IMR-90 (cell line): ENCODE data around the gene CACNA1I. TPM values are rescaled to one million over a fixed set of nuclear protein-coding genes. Genes with fewer than 3 reads are reported as not detected.

Experiments
- ATAC-seq: fragments of 200-7000 bp; cut with Tn5 transposase; 2 replicates; pipeline ENCODE4 v1.9.1; 2020; ENCODE audit warnings: low read depth, mild to moderate bottlenecking, moderate library complexity
- BruUV-seq: library from RNA; stranded (reverse); fragments of 400-500 nt; replicated peaks from 2 replicates; lab custom pipeline; 2021; lab: Mats Ljungman, UMichigan
- CTCF ChIA-PET: fragments of 300-600 bp; formaldehyde crosslinking; extraction: SDS; loops from one replicate; lab custom pipeline; 2021; ENCODE audit warnings: antibody characterized with exemption; lab: Yijun Ruan, JAX
- POLR2A ChIA-PET: fragments of 300-600 bp; sonication (Branson Sonifier 250); formaldehyde crosslinking; loops from one replicate; lab custom pipeline; 2022; ENCODE audit warnings: antibody characterized with exemption; ENCODE audit not compliant: unreplicated experiment; lab: Charles Lee
- DNase-seq: peaks from one replicate; pipeline ENCODE4 v3.0.0; 2013
- H2AFZ ChIP-seq: replicated peaks from 2 replicates; pipeline ENCODE3; 2013; ENCODE audit warnings: low read length, mild to moderate bottlenecking; ENCODE audit not compliant: poor library complexity
- H2AK5ac ChIP-seq: 2 replicates; pipeline ENCODE4 v1.6.1; 2013; ENCODE audit warnings: low read depth, low read length, inconsistent platforms
- H2AK9ac ChIP-seq: replicated peaks from 2 replicates; pipeline ENCODE3; 2013; ENCODE audit warnings: mild to moderate bottlenecking, low read depth, low read length, moderate library complexity; ENCODE audit not compliant: poor library complexity
- H2BK120ac ChIP-seq: 2 replicates; pipeline ENCODE4 v1.6.1; 2013; ENCODE audit warnings: low read depth, low read length, inconsistent platforms
- H2BK15ac ChIP-seq: 3 replicates; pipeline ENCODE4 v1.6.1; 2013; ENCODE audit warnings: low read depth, low read length, inconsistent platforms
- H2BK20ac ChIP-seq: 2 replicates; pipeline ENCODE4 v1.6.1; 2013; ENCODE audit warnings: low read depth, mild to moderate bottlenecking, inconsistent platforms, low read length, moderate library complexity
- H2BK5ac ChIP-seq: 2 replicates; pipeline ENCODE4 v1.6.1; 2013; ENCODE audit warnings: mild to moderate bottlenecking, low read depth, low read length, inconsistent platforms; ENCODE audit not compliant: poor library complexity, severe bottlenecking
- H3K14ac ChIP-seq: replicated peaks from 2 replicates; pipeline ENCODE4 v1.6.1; 2013; ENCODE audit warnings: low read depth, low read length, inconsistent platforms
- H3K18ac ChIP-seq: 2 replicates; pipeline ENCODE4 v1.6.1; 2013; ENCODE audit warnings: low read depth, low read length, control low read depth
- H3K23ac ChIP-seq: 2 replicates; pipeline ENCODE4 v1.6.1; 2013; ENCODE audit warnings: low read depth, low read length, inconsistent platforms
- H3K27ac ChIP-seq: 2 replicates; pipeline ENCODE4 v1.5.1; 2013; ENCODE audit warnings: mild to moderate bottlenecking, control low read depth, low read length; ENCODE audit not compliant: insufficient read depth
- H3K27me3 ChIP-seq: 2 replicates; pipeline ENCODE4 v1.6.1; 2013; ENCODE audit warnings: low read length; ENCODE audit not compliant: control insufficient read depth, insufficient read depth
- H3K36me3 ChIP-seq: 2 replicates; pipeline ENCODE4 v1.6.1; 2013; ENCODE audit warnings: low read length, mixed read lengths; ENCODE audit not compliant: control insufficient read depth, insufficient read depth
- H3K4ac ChIP-seq: 2 replicates; pipeline ENCODE4 v1.6.1; 2013; ENCODE audit warnings: low read depth, low read length, inconsistent platforms
- H3K4me1 ChIP-seq: 2 replicates; pipeline ENCODE4 v1.6.1; 2013; ENCODE audit warnings: low read length, mixed read lengths; ENCODE audit not compliant: control insufficient read depth, insufficient read depth
- H3K4me2 ChIP-seq: 2 replicates; pipeline ENCODE4 v1.6.1; 2013; ENCODE audit warnings: low read depth, mild to moderate bottlenecking, control low read depth, low read length, moderate library complexity
- H3K4me3 ChIP-seq: 2 replicates; pipeline ENCODE4 v1.5.1; 2013; ENCODE audit warnings: low read depth, mild to moderate bottlenecking, control low read depth, low read length, moderate library complexity; ENCODE audit not compliant: insufficient read depth
- H3K56ac ChIP-seq: 2 replicates; pipeline ENCODE4 v1.6.1; 2013; ENCODE audit warnings: low read length, inconsistent platforms; ENCODE audit not compliant: insufficient read depth; ENCODE audit errors: extremely low read depth
- H3K79me1 ChIP-seq, 2 experiments: 2 replicates each; pipeline ENCODE4 v1.6.1; 2013; ENCODE audit warnings: low read length in 2 of 2, inconsistent platforms in 1 of 2, low read depth in 1 of 2
- H3K9ac ChIP-seq: 2 replicates; pipeline ENCODE4 v1.6.1; 2013; ENCODE audit warnings: low read depth, low read length, control low read depth
- H3K9me1 ChIP-seq: 2 replicates; pipeline ENCODE4 v1.6.1; 2013; ENCODE audit warnings: low read length, inconsistent platforms; ENCODE audit not compliant: insufficient read depth
- H3K9me3 ChIP-seq: 2 replicates; pipeline ENCODE4 v1.6.1; 2013; ENCODE audit warnings: low read length; ENCODE audit not compliant: control insufficient read depth, insufficient read depth
- H4K20me1 ChIP-seq: 2 replicates; pipeline ENCODE4 v1.6.1; 2013; ENCODE audit warnings: low read length, inconsistent platforms; ENCODE audit not compliant: insufficient read depth
- H4K5ac ChIP-seq: 2 replicates; pipeline ENCODE4 v1.6.1; 2013; ENCODE audit warnings: mild to moderate bottlenecking, low read depth, low read length, control low read depth
- H4K8ac ChIP-seq, 2 experiments: 2 replicates each; pipeline ENCODE4 v1.6.1; 2013; ENCODE audit warnings: low read depth in 2 of 2, low read length in 2 of 2, control low read depth in 1 of 2, inconsistent platforms in 1 of 2
- H4K91ac ChIP-seq: 2 replicates; pipeline ENCODE4 v1.6.1; 2013; ENCODE audit warnings: low read depth, low read length, inconsistent platforms; ENCODE audit not compliant: insufficient read depth
- BHLHE40 ChIP-seq: fragments of 150-350 bp; IDR thresholded peaks from 2 replicates; pipeline ENCODE4 v1.6.1; 2016; ENCODE audit warnings: mild to moderate bottlenecking, low read depth, low read length
- FOS ChIP-seq: fragments of 150-350 bp; IDR thresholded peaks from 2 replicates; pipeline ENCODE4 v1.6.1; 2016; ENCODE audit warnings: low read depth, low read length
- MAFK ChIP-seq: IDR thresholded peaks from 2 replicates; pipeline ENCODE4 v1.6.1; 2012; ENCODE audit warnings: low read depth, low read length, improper control_type of control experiment
- MAZ ChIP-seq: IDR thresholded peaks from 2 replicates; pipeline ENCODE4 v1.6.1; 2012; ENCODE audit warnings: low read depth, mild to moderate bottlenecking, low read length, improper control_type of control experiment, moderate library complexity, borderline replicate concordance
- MXI1 ChIP-seq: IDR thresholded peaks from 2 replicates; pipeline ENCODE4 v1.6.1; 2012; ENCODE audit warnings: low read depth, mild to moderate bottlenecking, low read length, moderate library complexity, borderline replicate concordance
- NFE2L2 ChIP-seq: fragments of 150-350 bp; IDR thresholded peaks from 2 replicates; pipeline ENCODE4 v1.6.1; 2016; ENCODE audit warnings: low read depth, mild to moderate bottlenecking, low read length
- RAD21 ChIP-seq: IDR thresholded peaks from 2 replicates; pipeline ENCODE4 v1.6.1; 2012; ENCODE audit warnings: low read length, improper control_type of control experiment
- RCOR1 ChIP-seq: IDR thresholded peaks from 2 replicates; pipeline ENCODE4 v1.6.1; 2012; ENCODE audit warnings: mild to moderate bottlenecking, low read length, improper control_type of control experiment; ENCODE audit not compliant: insufficient replicate concordance
- RFX5 ChIP-seq: IDR thresholded peaks from 2 replicates; pipeline ENCODE4 v1.8.0; 2012; ENCODE audit warnings: low read depth, mild to moderate bottlenecking, low read length, moderate library complexity
- WGBS, 2 experiments: methylation state at CpG; one replicate each; pipeline versions ENCODE4 v1.1.5 to v1.1.7; 2013; ENCODE audit warnings: missing lambda C conversion rate in 2 of 2; ENCODE audit not compliant: insufficient read length in 1 of 2; ENCODE audit errors: extremely low coverage in 2 of 2; 5-methylcytosine and 5-hydroxymethylcytosine counted together
- dilution Hi-C: fragments of 300-500 bp; cut with HindIII; formaldehyde crosslinking; loops from one replicate; pipeline ENCODE4 v1.14.3; 2018; ENCODE audit warnings: low sequenced_read_pairs; ENCODE audit not compliant: unreplicated experiment
- in situ Hi-C: fragments of 300-500 bp; cut with MboI; formaldehyde crosslinking; loops from 3 replicates; pipeline ENCODE4 v1.14.3; 2019; ENCODE audit warnings: low sequenced_read_pairs, inconsistent platforms, mixed read lengths
- intact Hi-C: fragments of 100-400 bp; cut with micrococcal nuclease; formaldehyde crosslinking; loops from 2 replicates; pipeline ENCODE4 v1.10.0; 2022
- polyA plus RNA-seq, 3 experiments: library from polyadenylated mRNA; depleted of rRNA; stranded (reverse); fragments of >200 nt; gene quantifications; 2 replicates each; pipeline ENCODE4 v1.2.3, GENCODE V29; 2012; ENCODE audit warnings: low replicate concordance in 1 of 3
- total RNA-seq: library from RNA; depleted of rRNA; stranded (reverse); fragments of >200 nt; gene quantifications from 2 replicates; pipeline ENCODE4 v1.2.3, GENCODE V29; 2012
- TF ChIP-seq, protein P1 (sequence below): fragments of 150-350 bp; IDR thresholded peaks from 2 replicates; pipeline ENCODE4 v1.6.1; 2017; ENCODE audit warnings: mild to moderate bottlenecking, antibody characterized with exemption, low read length, low read depth
- TF ChIP-seq, protein P2 (sequence below): fragments of 150-350 bp; IDR thresholded peaks from 2 replicates; pipeline ENCODE4 v1.6.1; 2016; ENCODE audit warnings: low read depth, mild to moderate bottlenecking, low read length, moderate library complexity, borderline replicate concordance
- TF ChIP-seq, protein P3 (sequence below): conservative IDR thresholded peaks from 2 replicates; pipeline ENCODE4 v1.5.1; 2012; ENCODE audit warnings: mild to moderate bottlenecking, low read depth, low read length, improper control_type of control experiment

Gene CACNA1I
- total and polyA plus RNA-seq, 2 of the 4 experiments (the other 2 are of a cell fraction): under 0.01 to 0.02 TPM

DNA sequence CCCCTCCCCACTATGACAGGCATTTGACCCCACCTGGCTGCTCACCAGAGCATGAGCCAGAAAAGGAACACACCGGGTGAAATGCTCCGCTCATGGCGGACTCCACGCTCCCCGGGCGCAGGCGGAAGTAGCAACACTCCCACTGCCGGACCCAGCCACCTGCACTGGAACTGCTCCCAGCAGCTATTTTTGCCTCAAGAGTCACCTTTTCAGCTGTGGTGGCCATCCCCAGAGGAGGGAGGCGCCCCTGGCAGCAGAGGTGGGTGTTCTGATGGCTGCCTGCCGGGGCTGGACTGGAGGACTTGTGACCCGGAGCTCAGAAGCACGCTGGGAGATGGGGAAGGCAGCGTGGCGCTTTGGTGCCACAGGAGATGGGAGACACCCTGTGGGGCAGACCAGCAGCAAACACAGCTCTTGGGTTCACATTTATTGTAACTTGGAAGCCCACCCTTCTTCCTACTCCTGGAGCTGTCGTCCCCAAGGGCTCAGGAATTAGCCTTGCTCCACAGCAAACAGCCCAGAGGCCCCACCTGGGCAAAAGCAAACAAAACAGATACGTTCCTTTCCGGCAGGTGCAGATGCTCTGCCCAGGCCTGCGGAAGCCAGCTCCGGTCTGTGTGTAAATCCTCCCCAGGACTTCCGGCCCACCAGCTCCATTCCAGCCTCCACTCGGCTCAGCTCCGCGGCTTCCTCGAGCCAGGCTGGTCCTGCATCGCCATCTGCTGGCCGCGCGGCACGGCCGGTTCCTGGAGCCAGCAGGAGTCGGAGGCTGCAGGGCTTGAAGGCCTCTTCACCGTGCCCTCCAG lies 41.7 kb upstream of the CACNA1I start:
- H3K4ac ChIP-seq: no peak overlapping the region
- H2AK9ac ChIP-seq: peak overlapping the region; percentile 73
- BruUV-seq: TSS peak; percentile 33
- H3K23ac ChIP-seq: no peak overlapping the region
- H3K4me2 ChIP-seq: no peak overlapping the region; the same call in 1 of the 2 replicates
- peaks cover 19% of the 10 kb centered on the region for H3K36me3 ChIP-seq
- intact Hi-C loops (loop anchor here (10.0 kb wide), 1 partner anchor 124 kb away; no protein-coding TSS in a partner anchor), in situ Hi-C loops (loop anchor here (10.0 kb wide), 1 partner anchor 214 kb away; the partner anchor contains the start of gene RPL3), dilution Hi-C loops (no loop called here)
- no peak overlapping the region for H3K56ac ChIP-seq
- no peak overlapping the region for H3K9ac ChIP-seq
- H3K79me1 ChIP-seq: peaks cover 23 to 77% of the 10 kb centered on the region in 2 experiments
- peak overlapping the region; percentile 83 for H2AFZ ChIP-seq
- no peak overlapping the region for H2BK120ac ChIP-seq
- H3K27ac ChIP-seq: no peak overlapping the region
- H3K4me3 ChIP-seq: no peak overlapping the region
- H4K20me1 ChIP-seq: peaks cover 69% of the 10 kb centered on the region
- no peak overlapping the region for H4K91ac ChIP-seq
- H2BK20ac ChIP-seq: no peak overlapping the region
- no peak overlapping the region for H2BK5ac ChIP-seq
- H3K9me3 ChIP-seq: no peaks in the 10 kb centered on the region
- peaks cover 2% of the 10 kb centered on the region; the same call in 1 of the 2 replicates for H3K9me1 ChIP-seq
- CTCF ChIA-PET: interaction anchor here (0.6 to 1.7 kb wide), 10 partner anchors 35 to 515 kb away, joined by 3 to 14 read pairs (median 4); no protein-coding TSS in a partner anchor
- peak; percentile 51 for ATAC-seq
- peak; percentile 92 for DNase-seq
- H2AK5ac ChIP-seq: no peak overlapping the region
- 9% methylated on average over 15 of the region's 32 CpGs; no CpG with 5 or more reads in 1 of the 2 experiments for WGBS, 2 experiments
- H3K4me1 ChIP-seq: peaks cover 4% of the 10 kb centered on the region; the same call in 1 of the 2 replicates
- no peak overlapping the region for H4K5ac ChIP-seq
- H3K18ac ChIP-seq: no peak overlapping the region
- H4K8ac ChIP-seq: no peak overlapping the region
- no peaks in the 10 kb centered on the region for H3K27me3 ChIP-seq
- no peak overlapping the region for H2BK15ac ChIP-seq
- POLR2A ChIA-PET: interaction anchor here (0.6 to 1.4 kb wide), 4 partner anchors 9 to 213 kb away, joined by 3 to 4 read pairs (median 4); partner anchors contain the start of gene ATF4
- no peak overlapping the region for H3K14ac ChIP-seq
- TF ChIP-seq, protein P1, sequence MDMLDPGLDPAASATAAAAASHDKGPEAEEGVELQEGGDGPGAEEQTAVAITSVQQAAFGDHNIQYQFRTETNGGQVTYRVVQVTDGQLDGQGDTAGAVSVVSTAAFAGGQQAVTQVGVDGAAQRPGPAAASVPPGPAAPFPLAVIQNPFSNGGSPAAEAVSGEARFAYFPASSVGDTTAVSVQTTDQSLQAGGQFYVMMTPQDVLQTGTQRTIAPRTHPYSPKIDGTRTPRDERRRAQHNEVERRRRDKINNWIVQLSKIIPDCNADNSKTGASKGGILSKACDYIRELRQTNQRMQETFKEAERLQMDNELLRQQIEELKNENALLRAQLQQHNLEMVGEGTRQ: 0 out of 2 replicates have a peak, but pooled peaks have one; percentile 33
- TF ChIP-seq RAD21 (peak; percentile 96), RFX5 (0 out of 2 replicates have a peak, but pooled peaks have one; percentile 64), MXI1 (no peak), MAZ (peak; percentile 83; the same call in 1 of the 2 replicates), NFE2L2 (0 out of 2 replicates have a peak, but pooled peaks have one; percentile 7), BHLHE40 (0 out of 2 replicates have a peak, but pooled peaks have one; percentile 15), MAFK (no peak), FOS (no peak), RCOR1 (peak; percentile 79)
- TF ChIP-seq, protein P2, sequence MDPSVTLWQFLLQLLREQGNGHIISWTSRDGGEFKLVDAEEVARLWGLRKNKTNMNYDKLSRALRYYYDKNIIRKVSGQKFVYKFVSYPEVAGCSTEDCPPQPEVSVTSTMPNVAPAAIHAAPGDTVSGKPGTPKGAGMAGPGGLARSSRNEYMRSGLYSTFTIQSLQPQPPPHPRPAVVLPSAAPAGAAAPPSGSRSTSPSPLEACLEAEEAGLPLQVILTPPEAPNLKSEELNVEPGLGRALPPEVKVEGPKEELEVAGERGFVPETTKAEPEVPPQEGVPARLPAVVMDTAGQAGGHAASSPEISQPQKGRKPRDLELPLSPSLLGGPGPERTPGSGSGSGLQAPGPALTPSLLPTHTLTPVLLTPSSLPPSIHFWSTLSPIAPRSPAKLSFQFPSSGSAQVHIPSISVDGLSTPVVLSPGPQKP: 0 out of 2 replicates have a peak, but pooled peaks have one; percentile 15
- TF ChIP-seq, protein P3, sequence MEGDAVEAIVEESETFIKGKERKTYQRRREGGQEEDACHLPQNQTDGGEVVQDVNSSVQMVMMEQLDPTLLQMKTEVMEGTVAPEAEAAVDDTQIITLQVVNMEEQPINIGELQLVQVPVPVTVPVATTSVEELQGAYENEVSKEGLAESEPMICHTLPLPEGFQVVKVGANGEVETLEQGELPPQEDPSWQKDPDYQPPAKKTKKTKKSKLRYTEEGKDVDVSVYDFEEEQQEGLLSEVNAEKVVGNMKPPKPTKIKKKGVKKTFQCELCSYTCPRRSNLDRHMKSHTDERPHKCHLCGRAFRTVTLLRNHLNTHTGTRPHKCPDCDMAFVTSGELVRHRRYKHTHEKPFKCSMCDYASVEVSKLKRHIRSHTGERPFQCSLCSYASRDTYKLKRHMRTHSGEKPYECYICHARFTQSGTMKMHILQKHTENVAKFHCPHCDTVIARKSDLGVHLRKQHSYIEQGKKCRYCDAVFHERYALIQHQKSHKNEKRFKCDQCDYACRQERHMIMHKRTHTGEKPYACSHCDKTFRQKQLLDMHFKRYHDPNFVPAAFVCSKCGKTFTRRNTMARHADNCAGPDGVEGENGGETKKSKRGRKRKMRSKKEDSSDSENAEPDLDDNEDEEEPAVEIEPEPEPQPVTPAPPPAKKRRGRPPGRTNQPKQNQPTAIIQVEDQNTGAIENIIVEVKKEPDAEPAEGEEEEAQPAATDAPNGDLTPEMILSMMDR: peak; percentile 98
